Natural killer cell (primary cell): ENCODE measurements around the gene ACVR2B. TPM values are rescaled to one million over a fixed set of nuclear protein-coding genes. Genes with fewer than 3 reads are reported as not detected.

ENCODE experiments used
- ATAC-seq, 3 donors: fragments of 150-1000 bp in 2 of 3; fragments of 200-7000 bp in 1 of 3; cut with Tn5 transposase; 1 replicate in 1 of 3; 2 replicates in 2 of 3; pipeline ENCODE4 v1.10.0; 2021; ENCODE audit warnings: mild to moderate bottlenecking in 2 of 3, moderate library complexity in 2 of 3
- DNase-seq, 2 donors: peaks; one replicate each; pipeline versions ENCODE4 v3.0.0 to v3.0.0-alpha.2; 2013 to 2021; ENCODE audit warnings: mixed read lengths in 1 of 2
- H3K27ac ChIP-seq: one replicate; pipeline ENCODE4 v1.5.1; 2013; ENCODE audit warnings: mild to moderate bottlenecking, low read length
- H3K27me3 ChIP-seq: one replicate; pipeline ENCODE4 v1.6.1; 2013; ENCODE audit warnings: low read length; ENCODE audit not compliant: control insufficient read depth, insufficient read depth
- H3K36me3 ChIP-seq: one replicate; pipeline ENCODE4 v1.6.1; 2013; ENCODE audit warnings: low read length; ENCODE audit not compliant: control insufficient read depth, insufficient read depth
- H3K4me1 ChIP-seq: one replicate; pipeline ENCODE4 v1.6.1; 2013; ENCODE audit warnings: low read length; ENCODE audit not compliant: control insufficient read depth, insufficient read depth
- H3K4me3 ChIP-seq: one replicate; pipeline ENCODE4 v1.5.1; 2013; ENCODE audit warnings: low read length
- H3K9me3 ChIP-seq: one replicate; pipeline ENCODE4 v1.6.1; 2013; ENCODE audit warnings: low read length; ENCODE audit not compliant: control insufficient read depth, insufficient read depth
- H3K27ac Mint-ChIP-seq, 2 donors: one replicate each; pipeline ENCODE4 v1.8.0; 2022; ENCODE audit warnings: mild to moderate bottlenecking in 2 of 2, mixed read lengths in 2 of 2, moderate library complexity in 1 of 2
- H3K27me3 Mint-ChIP-seq, 2 donors: one replicate each; pipeline ENCODE4 v1.8.0; 2022; ENCODE audit warnings: low read depth in 2 of 2, mixed read lengths in 2 of 2
- H3K36me3 Mint-ChIP-seq: one replicate; pipeline ENCODE4 v1.8.0; 2022; ENCODE audit warnings: mixed read lengths
- H3K4me1 Mint-ChIP-seq, 2 donors: one replicate each; pipeline ENCODE4 v1.8.0; 2022; ENCODE audit warnings: mixed read lengths in 2 of 2
- H3K4me3 Mint-ChIP-seq: one replicate; pipeline ENCODE4 v1.8.0; 2022; ENCODE audit warnings: mild to moderate bottlenecking, moderate library complexity, mixed read lengths
- H3K9me3 Mint-ChIP-seq, 2 donors: one replicate each; pipeline ENCODE4 v1.8.0; 2022; ENCODE audit warnings: mixed read lengths in 2 of 2
- WGBS: methylation state at CpG from one replicate; pipeline ENCODE4 v1.1.7; 2013; ENCODE audit warnings: missing lambda C conversion rate; ENCODE audit not compliant: insufficient coverage; 5-methylcytosine and 5-hydroxymethylcytosine counted together
- intact Hi-C: fragments of 100-400 bp; cut with micrococcal nuclease; formaldehyde crosslinking; loops from one replicate; pipeline ENCODE4 v1.14.2; 2022
- total RNA-seq, 4 donors: library from RNA; stranded (reverse); fragments of 120-200 nt in 1 of 4; gene quantifications; one replicate each; pipeline versions ENCODE4 v1.2.3 to v1.2.4, GENCODE V29; 2013 to 2022
- TF ChIP-seq, protein P1 (sequence below): fragments of 200-600 bp; IDR thresholded peaks from one replicate; pipeline ENCODE4 v1.8.0; 2022; ENCODE audit warnings: antibody characterized with exemption

ACVR2B gene
- total RNA-seq, 3 donors from 2014 or later (not counting 1 experiment from before 2014, with no cell fraction given) = 1.6 to 3.1 (median 2.7) TPM

DNA sequence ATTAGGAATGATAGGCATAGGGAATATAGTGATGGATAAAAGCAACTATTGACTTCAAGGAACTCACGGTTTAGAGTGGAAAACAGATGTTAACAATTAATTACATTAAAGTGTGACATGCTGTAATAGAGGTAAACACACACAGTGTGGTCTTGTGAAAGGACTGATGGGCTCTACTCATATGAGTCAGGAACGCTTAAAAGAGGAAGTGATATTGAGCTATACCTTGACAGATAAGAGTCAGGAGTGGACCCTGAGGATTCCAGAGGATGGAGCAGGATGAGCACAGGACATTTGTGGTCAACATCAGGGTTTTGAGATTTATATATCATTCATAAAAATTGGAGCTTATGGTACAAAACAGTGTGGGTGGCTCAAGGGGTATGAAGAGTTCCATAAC is 53.4 kb downstream of the ACVR2B start:
- Histone ChIP-seq H3K4me1 (no peaks in the 10 kb centered on the region), H3K27me3 (no peaks in the 10 kb centered on the region), H3K9me3 (no peaks in the 10 kb centered on the region), H3K36me3 (peaks cover 74% of the 10 kb centered on the region), H3K27ac (no peak overlapping the region), H3K4me3 (no peak overlapping the region)
- DNase-seq = no peak
- H3K27me3 Mint-ChIP-seq = no peaks in the 10 kb centered on the region
- TF ChIP-seq, protein P1, sequence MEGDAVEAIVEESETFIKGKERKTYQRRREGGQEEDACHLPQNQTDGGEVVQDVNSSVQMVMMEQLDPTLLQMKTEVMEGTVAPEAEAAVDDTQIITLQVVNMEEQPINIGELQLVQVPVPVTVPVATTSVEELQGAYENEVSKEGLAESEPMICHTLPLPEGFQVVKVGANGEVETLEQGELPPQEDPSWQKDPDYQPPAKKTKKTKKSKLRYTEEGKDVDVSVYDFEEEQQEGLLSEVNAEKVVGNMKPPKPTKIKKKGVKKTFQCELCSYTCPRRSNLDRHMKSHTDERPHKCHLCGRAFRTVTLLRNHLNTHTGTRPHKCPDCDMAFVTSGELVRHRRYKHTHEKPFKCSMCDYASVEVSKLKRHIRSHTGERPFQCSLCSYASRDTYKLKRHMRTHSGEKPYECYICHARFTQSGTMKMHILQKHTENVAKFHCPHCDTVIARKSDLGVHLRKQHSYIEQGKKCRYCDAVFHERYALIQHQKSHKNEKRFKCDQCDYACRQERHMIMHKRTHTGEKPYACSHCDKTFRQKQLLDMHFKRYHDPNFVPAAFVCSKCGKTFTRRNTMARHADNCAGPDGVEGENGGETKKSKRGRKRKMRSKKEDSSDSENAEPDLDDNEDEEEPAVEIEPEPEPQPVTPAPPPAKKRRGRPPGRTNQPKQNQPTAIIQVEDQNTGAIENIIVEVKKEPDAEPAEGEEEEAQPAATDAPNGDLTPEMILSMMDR = no peak
- peaks cover 21% of the 10 kb centered on the region for H3K36me3 Mint-ChIP-seq
- intact Hi-C loops = no loop called here
- no peak overlapping the region for H3K4me3 Mint-ChIP-seq
- H3K4me1 Mint-ChIP-seq = no peaks in the 10 kb centered on the region
- ATAC-seq = no peak
- 87% methylated on average over 2 of the region's 2 CpGs for WGBS
- H3K9me3 Mint-ChIP-seq = no peaks in the 10 kb centered on the region
- no peak overlapping the region for H3K27ac Mint-ChIP-seq

DNA sequence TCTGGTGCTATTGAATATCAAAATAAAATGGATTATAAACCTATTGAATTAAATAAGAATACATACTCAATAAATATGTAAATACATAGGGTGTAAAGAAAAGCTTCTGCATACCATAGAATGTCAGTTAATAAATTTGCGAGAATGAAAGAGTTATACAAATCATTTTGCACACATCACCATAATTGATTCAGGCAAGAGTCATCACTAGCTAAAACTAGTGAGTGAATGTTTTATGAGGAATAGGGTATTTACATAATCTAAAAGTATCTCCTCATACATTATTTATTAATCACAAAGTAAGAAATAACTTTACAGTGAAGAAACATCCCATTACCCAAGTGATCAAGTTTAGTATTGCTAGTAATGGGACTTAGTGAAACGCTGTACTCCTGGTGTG is 56.0 kb downstream of the ACVR2B start:
- WGBS = 100% methylated on average over 1 of the region's 2 CpGs
- ATAC-seq (no peak), DNase-seq (no peak)
- H3K4me3 Mint-ChIP-seq = no peak overlapping the region
- Histone ChIP-seq H3K36me3 (peaks cover 73% of the 10 kb centered on the region), H3K27me3 (no peaks in the 10 kb centered on the region), H3K27ac (no peak overlapping the region), H3K9me3 (no peaks in the 10 kb centered on the region), H3K4me3 (no peak overlapping the region), H3K4me1 (no peaks in the 10 kb centered on the region)
- TF ChIP-seq, protein P1 = no peak
- intact Hi-C loops = loop anchor here (10.0 kb wide), 1 partner anchor 515 kb away; no protein-coding TSS in a partner anchor
- no peaks in the 10 kb centered on the region for H3K27me3 Mint-ChIP-seq
- no peaks in the 10 kb centered on the region for H3K9me3 Mint-ChIP-seq
- no peak overlapping the region for H3K27ac Mint-ChIP-seq
- H3K4me1 Mint-ChIP-seq = no peaks in the 10 kb centered on the region
- peaks cover 21% of the 10 kb centered on the region for H3K36me3 Mint-ChIP-seq

- H3K27ac Mint-ChIP-seq = no peak overlapping the region
- Histone ChIP-seq H3K27ac (no peak overlapping the region), H3K27me3 (no peaks in the 10 kb centered on the region), H3K4me3 (no peak overlapping the region), H3K4me1 (no peaks in the 10 kb centered on the region), H3K36me3 (peaks cover 68% of the 10 kb centered on the region), H3K9me3 (no peaks in the 10 kb centered on the region)
- H3K27me3 Mint-ChIP-seq = no peaks in the 10 kb centered on the region
- H3K36me3 Mint-ChIP-seq = peaks cover 21% of the 10 kb centered on the region
- DNase-seq (no peak), ATAC-seq (no peak)
- intact Hi-C loops = loop anchor here (10.0 kb wide), 1 partner anchor 514 kb away; no protein-coding TSS in a partner anchor
- H3K4me3 Mint-ChIP-seq = no peak overlapping the region
- TF ChIP-seq, protein P1 = no peak
- H3K9me3 Mint-ChIP-seq = no peaks in the 10 kb centered on the region
- H3K4me1 Mint-ChIP-seq = no peaks in the 10 kb centered on the region
These were observed 56.9 kb downstream of the ACVR2B start for GRCh38 chr3:38510631-38511030.

- no peaks in the 10 kb centered on the region for H3K4me1 Mint-ChIP-seq
- H3K9me3 ChIP-seq = no peaks in the 10 kb centered on the region
- no peak overlapping the region for H3K4me3 ChIP-seq
- intact Hi-C loops = loop anchor here (10.0 kb wide), 1 partner anchor 513 kb away; no protein-coding TSS in a partner anchor
- H3K9me3 Mint-ChIP-seq = no peaks in the 10 kb centered on the region
- DNase-seq = no peak
- no peaks in the 10 kb centered on the region for H3K27me3 Mint-ChIP-seq
- TF ChIP-seq, protein P1 = no peak
- H3K36me3 Mint-ChIP-seq = peaks cover 18% of the 10 kb centered on the region
- no peaks in the 10 kb centered on the region for H3K27me3 ChIP-seq
- no peak overlapping the region for H3K4me3 Mint-ChIP-seq
- H3K36me3 ChIP-seq = peaks cover 62% of the 10 kb centered on the region
- H3K27ac ChIP-seq = no peak overlapping the region
- 80% methylated on average over 2 of the region's 3 CpGs for WGBS
- ATAC-seq = no peak
- no peaks in the 10 kb centered on the region for H3K4me1 ChIP-seq
- H3K27ac Mint-ChIP-seq = no peak overlapping the region
These were observed 57.9 kb downstream of the ACVR2B start for GRCh38 chr3:38511546-38511945.
